HG02870 (cell line): Measurements from ENCODE around the gene ATPAF1.

Experiments
- ATAC-seq: cut with Tn5 transposase; IDR thresholded peaks from one replicate; pipeline ENCODE4 v1.9.1; 2021; ENCODE audit warnings: mild to moderate bottlenecking, moderate library complexity; ENCODE audit not compliant: unreplicated experiment

Gene ATPAF1

DNA sequence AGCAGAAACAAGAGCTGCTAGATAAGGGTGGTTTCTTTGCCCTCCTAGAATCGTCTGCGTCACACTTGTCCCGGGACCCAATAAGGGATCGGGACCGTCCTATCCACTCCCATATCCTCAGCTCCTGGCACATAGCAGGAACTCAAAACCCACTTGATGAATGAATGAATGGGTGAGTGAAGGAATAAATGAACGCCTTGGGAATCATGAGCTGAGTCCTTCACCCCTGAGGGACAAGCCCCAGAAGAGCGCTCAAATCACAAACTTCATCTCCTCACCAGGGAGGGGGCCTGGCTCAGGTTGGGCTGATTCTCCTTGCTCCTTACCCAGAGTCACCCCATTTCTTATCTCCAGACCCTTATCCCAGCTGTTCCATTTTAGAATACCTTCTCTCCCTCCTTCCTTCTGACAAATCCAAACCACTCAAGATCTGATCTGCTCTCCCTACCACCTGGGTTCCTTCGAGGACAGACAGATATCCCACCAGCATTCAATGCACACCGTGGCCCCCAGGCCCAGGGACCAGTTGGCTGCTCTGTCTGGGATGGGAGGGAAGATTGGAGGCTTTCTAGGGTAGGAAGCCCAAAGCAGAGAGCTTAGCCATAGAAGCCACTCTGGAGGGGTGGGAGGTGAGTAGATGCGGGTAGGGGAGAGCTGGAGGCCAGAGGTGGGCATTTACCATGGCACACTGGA is 50.9 kb downstream of the ATPAF1 start:
- ATAC-seq: peak; percentile 7

DNA sequence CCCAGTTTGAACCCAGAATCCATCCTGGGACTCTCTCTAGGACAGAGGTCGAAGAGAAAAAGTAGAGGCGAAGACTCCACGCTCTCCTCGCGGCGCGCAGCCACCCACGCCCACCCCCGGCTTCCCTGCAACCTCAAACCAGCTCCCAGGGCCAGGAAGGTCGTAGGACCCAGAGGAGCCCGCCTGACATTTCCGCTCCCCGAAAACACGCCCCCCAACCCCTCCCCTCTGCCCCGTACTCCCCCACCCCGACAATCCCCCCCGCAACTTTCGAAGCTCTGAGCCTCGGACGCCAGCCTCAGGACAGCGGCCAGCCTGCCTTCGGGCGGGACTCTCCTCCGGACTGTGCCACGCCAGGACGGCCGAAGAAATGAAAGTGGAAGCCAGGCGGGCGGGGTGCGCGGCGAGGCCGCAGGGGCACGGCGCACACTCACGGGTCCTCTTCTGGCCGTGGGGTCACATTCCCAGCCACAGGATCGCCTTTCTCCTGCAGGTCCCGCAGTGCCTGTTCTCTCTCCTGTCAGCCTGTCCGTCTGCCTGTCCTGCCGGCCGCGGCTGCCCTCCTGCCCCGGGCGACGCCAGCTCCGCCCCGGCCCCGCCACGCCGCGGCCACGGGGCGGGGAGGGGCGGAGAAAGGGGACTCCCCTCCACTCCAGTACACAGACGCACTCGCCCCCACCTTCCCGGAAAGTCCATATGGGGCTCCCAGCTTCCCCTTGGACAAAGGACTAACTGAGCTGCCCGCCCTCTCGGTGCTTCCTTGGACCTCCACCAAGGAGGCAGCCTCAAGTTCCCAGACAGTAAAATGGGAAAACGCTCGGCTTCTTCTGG is 51.7 kb downstream of the ATPAF1 start, which contains the start of gene MOB3C:
Gene MOB3C, minus strand, starts transcription at position 535 of the 831 bp plus-strand sequence. CDS start 3,490 bp downstream, outside the sequence.
- ATAC-seq: peak; percentile 53

DNA sequence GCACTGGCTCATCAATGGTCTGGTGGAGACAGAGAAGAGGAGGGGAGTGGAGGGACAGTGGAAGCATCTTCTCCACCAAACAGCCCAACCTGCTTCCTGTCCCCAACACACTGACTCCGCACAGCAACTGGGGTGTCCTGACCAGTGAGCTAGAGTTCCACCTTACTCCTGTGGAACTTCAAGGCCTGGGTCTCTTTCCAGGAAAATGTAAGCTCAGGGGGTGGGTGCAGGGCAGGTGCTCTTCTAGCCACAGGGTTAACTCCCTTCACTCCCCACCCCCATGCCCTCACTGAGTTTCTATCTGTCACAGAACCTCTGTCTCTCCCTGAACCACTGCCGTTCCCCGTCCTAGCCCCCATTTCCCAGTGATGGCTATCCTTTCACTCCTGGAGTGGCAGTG is 52.4 kb downstream of the ATPAF1 start:
- no peak for ATAC-seq

DNA sequence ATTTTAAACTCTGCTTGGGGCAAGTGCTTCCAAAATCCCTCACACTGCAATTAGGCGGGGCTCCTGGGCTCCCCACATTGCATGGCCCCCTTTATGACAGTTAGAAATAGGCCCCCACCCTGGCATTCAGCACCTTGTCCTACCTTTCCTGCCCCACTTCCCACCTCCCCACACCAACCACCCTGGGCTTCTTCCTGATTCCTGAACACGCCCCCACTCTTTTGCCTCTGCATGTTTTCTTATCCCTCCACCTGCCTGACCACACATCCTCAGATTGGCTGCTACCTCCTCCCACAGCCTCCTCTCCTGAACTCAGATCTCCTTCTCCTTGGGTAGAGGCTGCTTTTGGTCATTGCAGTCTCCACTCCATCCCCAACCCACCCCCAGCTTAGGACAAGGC is 53.1 kb downstream of the ATPAF1 start:
- ATAC-seq: no peak

DNA sequence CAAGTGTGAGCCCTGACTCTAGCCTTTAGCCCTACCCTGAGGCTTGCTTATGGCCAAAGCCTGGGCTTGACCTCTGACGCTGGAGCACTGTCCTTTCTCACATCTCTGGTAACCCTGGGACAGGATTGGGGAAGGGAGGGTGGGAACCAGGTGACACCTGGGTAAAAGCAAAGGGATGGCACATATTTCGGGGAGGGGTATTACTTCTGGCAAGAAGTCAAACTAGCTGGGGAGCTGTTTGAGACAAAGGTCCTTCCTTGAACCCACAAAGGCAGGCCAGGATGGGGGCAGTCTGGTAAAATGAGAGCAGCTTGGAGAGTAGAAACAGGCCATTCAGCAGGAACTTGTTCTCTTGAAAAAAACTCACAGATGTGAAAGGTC is 53.6 kb downstream of the ATPAF1 start:
- ATAC-seq: no peak

DNA sequence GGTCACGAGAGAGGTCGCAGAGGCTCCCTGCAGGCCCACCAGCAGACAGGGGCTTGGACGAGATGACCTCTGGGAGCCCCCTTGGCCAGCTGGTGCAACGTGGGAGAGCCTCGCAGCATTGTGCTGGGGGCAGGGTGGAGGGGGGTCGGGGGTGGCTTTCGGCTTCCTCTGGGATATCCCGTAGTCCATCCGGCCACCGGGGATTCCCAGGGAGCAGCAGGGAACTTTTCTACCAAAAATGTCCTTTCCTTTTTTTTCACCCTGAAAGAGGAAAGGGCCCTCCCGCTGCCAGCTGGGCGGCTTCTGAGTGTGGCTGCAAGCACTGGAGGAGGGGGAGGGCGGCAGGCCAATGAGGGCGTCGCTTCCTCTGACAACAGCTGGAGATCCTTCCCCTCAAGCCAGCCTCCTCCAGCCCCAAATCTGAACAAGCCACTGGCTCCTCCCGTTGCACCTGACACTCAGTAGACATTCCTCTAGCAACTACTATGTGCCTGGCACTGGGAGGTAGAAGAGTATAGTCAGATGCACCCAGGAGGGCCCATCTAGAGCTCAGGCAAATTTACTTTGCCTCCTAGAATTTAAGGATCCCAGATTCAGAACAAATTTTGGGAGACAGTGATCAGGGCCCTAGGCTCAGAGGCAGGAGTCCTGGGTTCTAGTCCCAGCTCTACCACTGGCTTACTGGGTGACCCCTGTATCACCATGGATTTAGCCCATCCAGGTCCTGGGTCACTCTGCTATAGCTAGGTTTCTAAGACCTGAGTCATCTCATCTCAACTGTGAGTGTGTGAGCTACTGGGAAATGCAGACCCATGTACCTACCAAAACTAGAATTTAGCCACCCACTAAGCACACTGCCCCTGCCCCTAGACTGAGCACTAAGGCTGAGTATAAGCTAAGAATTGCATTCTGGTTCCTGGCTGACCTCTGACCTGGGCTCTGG is 54.2 kb downstream of the ATPAF1 start:
- ATAC-seq: peak; percentile 61

DNA sequence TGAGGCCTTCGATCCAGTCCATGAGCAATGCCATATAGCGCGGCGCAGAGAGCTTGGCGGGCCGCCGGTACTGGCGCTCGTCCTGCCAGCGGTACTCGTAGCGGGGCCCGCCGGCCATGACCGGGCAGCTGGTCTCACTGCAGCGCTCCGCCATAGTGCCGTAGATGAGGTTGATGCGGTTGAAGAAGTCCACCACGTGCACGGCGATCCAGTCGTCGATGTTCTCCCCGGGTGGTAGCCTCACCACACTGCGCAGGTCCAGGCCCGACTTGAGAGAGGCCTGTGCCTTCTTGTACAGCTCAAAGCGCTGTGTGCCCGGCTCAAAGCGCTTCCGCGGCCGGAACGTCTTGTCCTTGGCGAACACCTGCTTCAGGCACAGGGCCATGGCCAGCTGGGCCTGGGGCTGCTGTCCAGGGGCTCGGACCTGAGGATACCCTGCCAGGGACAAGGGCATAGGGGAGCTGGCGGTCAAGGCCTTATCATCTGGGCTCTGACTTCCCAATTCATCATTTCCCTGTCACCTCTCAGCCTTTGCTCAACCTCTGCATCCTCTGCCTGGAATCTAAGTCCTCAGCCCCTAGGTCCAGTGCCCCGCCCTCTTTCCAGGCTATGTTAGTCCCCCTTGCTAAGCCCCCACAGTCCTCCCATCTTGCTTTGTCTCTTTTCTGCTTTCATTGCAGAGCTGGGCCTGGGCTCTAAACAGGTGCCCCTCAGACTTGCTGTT is 55.1 kb downstream of the ATPAF1 start:
- no peak for ATAC-seq

DNA sequence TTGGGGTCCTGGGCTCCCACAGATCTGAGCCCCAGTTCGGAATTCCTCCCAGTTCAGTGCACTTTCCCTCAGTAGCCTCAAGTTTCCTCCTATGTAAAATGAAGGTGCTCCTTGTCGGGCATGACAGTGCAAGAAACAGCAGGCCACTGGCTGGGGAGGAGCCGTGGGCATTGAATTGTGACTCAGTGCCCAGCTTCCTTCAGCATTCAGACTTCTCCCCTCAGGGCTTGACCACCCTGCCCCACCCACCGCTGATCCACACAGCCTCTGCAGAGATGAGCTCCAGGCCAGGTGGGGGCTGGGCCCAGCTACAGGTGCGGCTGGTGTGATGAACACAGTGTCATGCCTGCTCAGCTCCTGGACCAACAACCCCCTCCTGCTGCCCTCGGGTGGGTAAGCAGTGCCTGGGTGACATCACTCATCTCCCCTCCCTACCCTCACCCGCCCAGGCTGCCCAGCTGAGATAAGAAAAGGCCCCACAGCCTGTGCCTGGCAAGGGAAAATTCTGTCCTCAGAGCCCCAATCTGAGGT is 56.4 kb downstream of the ATPAF1 start:
- no peak for ATAC-seq

DNA sequence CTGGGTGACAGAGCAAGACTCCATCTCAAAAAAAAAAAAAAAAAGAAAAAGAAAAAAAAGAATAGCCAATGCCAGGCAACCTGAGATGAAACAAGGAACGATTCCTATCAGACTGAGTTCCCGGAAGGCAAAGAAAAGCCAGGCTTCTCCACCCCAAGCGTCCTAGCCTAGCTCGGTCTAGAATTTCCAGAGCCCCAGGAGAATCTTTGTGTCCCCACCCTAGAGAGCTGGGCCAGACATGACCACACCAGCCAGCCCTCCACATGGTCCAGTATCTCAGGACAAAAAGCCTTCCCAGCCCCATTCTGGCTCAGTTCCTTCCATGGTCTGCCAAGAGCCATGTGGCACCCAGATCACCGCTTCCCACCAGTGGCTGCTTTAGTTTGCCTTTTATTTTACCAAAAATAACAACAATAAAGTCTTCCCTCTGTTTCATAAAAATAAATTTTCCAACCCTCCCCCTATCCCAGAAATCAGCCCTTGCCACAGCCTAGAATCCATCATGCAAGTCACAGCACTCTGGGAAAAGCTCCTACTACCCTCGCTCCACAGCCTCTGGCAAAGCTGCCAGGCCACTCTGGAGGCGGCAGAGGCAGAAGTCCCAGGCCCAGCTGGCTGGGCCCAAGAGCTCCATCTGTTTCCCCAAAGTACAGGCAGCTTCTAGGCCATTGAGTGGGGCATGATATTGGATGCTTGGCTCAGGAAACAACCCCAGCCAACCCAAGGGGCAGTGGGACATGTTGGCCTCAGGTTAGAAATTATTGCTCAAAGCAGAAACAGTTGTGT is 60.6 kb downstream of the ATPAF1 start:
- no peak for ATAC-seq

DNA sequence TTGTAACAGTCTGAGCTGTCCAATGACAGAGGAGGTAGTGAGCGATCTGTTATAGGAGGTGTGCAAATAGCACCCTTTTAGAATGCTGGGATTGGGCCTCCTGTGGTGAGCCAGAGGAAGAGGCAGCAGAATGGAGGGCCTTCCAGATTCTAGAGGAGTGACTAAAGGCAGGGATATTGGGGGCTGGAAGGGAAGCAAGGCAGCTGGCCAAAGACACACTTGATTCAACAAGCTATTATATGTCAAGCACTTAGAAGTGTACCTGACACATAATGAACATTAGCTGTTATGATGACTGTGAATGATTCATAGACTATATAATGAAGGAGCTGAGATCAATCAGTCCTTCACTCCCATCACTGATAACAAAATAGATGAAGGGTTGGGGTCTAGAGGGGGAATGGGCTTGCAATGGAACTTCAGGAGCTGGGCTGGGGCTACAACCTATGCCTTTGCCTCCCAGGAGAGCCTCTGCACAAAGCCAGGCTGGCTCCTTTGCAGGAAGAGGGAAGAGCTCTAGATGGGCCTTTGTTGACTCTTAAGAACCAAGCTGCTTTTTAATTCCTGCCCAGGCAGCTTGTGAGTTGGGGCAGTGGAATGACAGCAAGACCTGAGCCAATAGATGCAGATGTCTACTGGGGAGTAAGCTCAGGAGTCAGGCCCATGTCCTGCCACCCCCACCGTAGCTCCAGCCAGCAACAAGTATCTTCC is 61.8 kb downstream of the ATPAF1 start:
- no peak for ATAC-seq

DNA sequence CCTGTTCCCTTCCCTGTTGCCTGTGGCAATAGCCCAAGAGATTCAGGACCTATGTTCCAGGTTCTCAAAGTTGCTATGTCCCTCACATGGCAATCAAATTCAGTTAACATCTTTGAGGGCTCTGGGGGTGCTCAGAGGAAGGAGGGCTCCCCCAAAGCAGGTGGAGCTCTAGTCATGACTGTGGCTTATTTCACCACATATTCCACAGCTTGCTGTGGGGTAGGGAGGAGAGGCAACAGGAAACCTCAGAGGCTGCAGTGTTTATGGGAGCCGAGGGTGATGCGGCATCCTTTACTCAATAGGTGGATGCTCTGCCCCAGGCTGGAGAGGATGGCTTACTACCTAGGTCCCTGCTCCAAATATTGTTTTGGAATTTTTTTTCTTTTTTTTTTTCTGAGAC is 62.9 kb downstream of the ATPAF1 start:
- ATAC-seq: no peak

DNA sequence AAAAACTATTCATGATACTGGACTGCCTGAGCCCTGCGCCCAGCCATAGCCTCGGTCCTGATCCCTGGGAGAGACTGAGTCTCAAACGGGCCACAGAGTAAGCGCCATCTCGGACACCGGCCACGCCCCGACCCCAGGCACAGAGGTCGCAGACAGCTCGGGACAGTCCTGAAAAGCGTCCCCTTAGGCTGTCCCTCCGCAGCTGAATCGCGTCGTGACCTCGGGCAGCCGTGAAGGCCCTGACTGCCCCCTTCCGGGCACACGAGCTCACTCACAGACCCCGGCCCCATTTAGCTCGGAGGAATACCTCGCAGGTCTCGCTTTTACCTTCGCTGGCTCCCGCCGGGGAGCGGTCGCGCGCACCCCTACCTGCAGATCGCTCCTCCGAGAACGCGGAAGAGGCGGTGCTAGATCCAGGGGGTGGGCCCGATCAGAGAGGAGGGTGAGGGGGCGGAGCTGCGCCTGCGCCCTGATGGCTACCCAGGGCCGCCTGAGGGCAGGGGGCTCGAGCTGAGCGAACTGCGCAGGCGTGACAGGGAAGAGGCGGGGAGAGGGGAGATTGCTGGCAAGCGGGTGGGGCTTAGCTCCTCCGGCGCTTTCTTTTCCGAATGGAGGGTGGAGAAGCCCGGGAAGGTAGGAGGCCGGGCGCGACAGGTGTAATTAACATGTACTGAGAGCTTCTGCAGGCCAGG is 64.2 kb downstream of the ATPAF1 start, which contains the start of gene MKNK1:
Gene MKNK1, minus strand, starts transcription at position 411 of the 692 bp plus-strand sequence. CDS start 20,941 bp downstream, outside the sequence.
- peak; percentile 95 for ATAC-seq

DNA sequence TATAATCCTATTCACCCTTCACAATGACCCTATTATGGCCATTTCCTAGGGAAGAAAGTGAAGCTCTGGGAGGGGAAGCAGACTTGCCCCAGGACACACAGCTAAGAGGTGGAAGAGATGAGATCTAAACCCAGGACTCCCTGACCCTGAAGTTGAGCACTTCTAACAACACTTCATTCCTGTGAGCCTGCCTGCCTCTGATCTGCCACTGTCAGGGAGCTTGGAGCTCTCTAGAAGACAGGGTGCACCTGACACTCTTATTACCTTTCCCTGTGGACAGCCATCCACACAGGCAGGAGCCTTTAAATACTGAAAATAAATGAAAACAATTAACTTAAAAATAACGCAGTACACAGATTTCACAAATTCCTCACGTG is 64.7 kb downstream of the ATPAF1 start:
- ATAC-seq: no peak

DNA sequence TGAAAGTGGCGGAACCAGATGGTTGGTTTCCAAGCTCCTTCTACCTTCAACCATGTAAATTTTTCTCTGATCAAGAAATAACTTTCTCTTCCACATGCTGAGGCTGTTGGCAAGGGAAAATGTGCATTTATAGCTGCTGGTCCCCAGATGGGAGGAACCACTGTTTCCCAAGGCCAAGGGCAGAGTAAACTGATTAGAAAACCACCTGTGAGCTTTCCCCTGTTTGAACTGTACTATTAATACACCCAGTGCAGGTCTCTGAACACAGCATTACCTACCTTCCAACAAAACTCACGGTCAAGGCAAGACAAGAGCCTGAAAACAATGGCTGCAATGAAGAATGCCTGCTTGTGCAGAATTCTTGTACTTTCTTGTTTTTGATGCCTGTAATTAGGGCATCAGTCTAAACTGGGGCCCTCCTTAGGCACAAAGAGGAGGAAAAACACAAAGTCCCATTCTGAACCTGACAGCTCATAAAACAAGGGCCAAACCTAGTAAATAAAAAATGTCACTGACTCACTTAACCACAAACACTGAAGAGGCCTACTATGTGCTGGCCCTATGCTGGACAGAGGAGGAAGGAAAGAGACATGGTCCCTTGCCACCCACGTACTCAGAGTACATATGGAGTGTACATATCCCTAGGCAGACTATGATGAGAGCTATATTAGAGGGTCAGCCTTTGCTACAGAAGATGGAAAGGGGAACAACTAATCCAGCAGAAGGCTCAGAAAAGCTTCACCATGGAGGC is 66.7 kb downstream of the ATPAF1 start:
- no peak for ATAC-seq

DNA sequence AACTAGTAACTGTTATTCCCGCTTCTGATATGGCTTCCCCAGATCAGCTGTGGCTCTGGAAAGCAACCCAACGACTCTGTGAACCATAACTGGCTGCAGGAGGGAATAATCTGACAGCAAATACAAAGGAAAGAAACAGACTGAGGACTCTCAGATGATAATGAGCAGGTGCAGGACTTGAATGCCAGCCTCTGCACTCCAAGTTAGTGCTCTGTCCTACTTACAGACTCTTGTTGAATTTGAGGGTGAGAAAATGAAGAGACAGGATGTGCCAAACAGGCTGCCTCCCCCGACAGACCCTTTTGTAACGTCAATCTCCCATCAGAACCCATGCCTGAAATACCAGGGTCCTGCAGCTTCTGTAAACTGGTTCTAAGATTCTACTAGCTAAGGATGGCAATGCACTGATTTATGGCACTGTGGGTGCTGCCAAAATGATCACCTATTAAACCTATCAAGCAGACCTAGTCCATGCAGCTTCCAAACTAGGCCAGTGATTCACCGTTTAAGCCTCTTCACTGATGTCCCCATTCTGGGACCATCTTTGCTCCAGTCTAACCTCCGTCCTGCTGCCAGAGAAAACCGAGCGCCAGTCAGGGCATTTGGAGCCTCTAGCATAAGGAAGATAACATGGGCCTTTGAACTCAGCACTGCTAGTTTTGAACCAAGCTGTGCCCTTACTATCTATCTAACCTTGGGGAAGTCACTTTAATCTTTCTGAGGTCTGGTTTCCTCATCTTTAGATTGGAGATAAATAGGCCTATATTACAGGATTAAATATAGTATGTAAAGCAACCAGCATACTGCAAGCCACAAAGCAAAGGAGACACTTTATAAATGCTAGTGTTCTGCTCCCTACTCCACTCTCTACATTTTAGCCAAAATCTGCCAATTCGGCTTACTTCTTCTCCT is 68.8 kb downstream of the ATPAF1 start:
- no peak for ATAC-seq

DNA sequence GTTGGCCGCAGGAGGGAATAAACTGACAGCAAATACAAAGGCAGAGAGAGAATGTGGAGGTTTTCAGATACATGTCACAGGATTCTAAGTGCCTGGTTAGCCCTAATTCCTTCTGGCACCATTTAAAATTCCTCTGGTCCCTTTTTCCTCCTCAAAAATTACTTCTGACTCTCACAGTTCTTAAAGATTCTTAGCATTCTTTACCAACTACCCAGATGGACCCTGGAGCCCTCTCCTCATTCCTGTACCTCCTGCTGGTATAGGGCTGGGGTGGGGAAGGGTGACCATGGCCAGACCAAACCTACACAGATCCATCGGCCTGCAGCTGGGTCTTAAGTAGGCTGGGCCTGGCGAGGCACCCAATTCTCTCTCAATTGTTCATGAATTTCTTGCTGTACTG is 71.3 kb downstream of the ATPAF1 start:
- ATAC-seq: no peak
